ENCODE data around the gene ACR. TPM values are rescaled to one million over a fixed set of nuclear protein-coding genes. Genes with fewer than 3 reads are reported as not detected.
"Not testable (repeated sequence)": the region's sequence is repeated elsewhere in the genome, so short reads cannot be mapped to it uniquely, and the experiment has no call there.

The ACR gene
- total RNA-seq, 1 experiment from 2014 or later: not detected

DNA sequence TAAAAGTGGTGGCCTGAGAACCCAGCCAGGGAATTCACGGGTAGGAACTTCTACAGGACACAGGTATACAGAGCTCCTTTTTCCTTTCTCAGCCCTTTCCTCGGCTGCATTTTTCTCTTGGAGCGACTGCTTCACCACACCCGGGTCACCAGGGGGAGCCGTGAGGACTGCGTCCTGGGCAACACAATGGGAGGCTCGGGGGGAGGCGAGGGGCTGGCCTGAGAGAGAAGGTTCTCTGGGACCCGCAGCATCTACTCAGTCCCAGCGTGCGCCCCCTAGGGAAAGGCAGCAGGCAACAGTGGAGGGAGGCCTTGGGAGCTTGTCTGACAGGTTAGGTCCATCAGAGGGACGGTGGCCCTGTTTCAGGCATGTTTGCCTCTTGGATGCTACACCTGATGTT lies 37.1 kb downstream of the ACR start:
- DNase-seq (ENCODE audit: low read depth): peak; percentile 73

DNA sequence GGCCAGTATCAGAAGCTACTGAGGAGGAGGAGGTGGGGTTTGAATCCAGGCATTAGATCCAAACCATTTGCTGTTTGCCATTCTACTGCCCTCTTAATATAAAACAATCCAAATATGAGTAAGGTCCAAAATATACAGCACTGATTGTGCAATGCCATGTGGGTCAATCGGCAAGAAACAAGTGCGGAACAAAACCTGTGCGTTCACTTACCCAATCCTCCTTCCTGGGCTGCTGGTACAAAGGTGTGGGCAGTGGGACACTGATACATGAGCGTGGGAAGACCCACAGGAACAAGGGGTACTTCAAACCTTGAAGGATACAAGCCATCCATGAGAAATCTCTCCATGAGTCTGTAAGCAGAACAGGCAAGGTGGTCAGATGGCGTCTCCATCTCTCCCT lies 39.6 kb downstream of the ACR start:
- DNase-seq (ENCODE audit: low read depth): not testable (repeated sequence)

DNA sequence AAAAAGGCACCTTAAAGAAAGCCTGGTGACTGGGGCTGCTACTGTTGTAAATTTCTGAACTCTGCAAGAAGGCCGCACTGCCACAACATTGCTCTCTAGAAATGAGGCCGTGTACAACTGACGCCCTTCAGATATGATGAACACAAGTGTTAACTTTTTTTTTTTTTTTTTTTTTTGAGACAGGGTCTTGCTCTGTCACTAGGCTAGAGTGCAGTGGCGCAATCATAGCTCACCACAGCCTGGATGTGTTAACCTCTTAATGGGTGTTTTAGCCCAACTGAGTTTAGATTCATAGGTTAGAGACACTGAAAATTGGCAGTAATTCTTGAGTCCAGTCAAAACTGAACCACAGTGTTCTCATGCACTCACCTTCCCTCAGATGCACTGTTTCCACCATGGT lies 42.2 kb downstream of the ACR start:
- DNase-seq (ENCODE audit: low read depth): not testable (repeated sequence)

DNA sequence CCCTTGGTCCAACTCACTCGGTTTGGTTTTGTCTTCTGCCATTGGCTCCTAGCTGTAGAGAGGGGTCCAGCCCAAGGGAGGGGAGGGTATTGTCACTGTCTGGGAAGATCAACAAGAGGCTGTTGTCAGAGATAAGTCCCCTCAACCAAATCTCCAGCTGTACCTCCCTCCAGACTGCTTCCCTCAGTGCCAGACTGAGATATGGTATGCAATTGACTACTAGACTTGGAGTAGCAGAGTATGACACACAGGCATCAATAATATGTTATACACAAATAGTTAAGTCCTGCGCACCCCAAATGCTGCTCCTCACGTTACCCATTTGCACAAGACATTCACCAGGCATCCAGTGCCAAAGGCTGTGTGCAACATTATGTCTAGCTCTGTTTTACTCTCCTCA lies 44.2 kb downstream of the ACR start:
- DNase-seq (ENCODE audit: low read depth): not testable (repeated sequence)

DNA sequence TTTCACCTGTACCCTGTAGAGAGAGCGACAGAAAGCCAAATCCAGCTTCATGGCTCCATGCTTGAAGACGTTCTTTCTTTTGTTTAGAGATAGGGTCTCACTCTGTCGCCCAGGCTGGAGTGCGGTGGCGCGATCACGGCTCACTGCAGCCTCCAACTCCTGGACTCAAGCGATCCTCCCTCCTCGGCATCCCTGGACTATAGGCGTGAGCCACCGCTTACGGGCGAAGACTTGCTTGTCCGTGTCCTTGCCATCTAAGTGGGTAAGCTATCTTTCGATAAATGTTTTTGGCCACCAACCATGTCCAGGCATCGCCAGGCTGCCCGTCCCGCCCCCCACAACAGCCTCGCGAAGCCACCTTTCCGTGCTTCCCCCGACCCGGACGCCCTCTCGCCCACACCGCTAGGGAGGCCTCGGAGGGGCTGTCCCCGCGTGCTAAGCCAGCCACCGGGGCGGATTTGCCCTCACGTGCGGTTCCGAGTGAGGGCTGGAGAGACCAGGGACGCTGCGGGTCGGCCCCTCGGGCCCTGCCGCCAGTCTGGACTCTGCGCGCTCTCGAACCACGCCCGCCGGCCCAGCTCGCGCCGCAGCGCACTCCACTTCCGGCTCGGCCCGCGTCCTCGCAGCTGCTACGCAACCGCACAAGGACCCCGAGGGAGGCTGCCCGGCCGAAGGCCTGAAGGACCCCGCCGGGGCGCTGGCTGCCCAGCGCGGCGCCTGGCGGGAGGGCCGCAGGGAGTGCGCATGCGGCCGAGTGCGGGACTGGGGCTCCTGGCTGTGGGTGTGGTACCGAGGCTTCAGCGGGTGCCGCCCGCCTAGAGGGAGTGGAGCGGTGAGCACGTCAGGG lies 45.3 kb downstream of the ACR start, which contains the start of gene RABL2B:
RABL2B (minus strand) TSS at position 604 of the 847 bp plus-strand sequence. CDS start 1,342 bp downstream, outside the sequence.
- DNase-seq (ENCODE audit: low read depth): peak; percentile 88

DNA sequence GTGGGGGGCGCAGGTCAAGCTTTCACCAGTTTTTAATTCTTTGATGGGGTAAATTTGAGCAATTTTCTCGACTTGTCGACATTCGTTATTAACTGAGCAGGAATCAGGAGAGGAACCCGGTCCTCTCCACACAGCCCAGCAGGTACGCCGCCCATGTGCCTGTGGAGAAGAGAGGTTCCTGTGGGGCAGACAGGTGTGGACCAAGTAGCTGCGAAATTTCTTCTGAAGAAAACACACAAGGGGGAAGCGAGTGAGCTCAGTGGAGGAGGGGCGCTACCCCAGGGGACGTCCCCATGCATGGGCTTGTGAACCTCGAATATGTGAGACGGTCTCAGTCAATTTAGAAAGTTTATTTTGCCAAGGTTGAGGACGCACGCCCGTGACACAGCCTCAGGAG lies 45.9 kb downstream of the ACR start:
- not testable (repeated sequence) for DNase-seq (ENCODE audit: low read depth)

DNA sequence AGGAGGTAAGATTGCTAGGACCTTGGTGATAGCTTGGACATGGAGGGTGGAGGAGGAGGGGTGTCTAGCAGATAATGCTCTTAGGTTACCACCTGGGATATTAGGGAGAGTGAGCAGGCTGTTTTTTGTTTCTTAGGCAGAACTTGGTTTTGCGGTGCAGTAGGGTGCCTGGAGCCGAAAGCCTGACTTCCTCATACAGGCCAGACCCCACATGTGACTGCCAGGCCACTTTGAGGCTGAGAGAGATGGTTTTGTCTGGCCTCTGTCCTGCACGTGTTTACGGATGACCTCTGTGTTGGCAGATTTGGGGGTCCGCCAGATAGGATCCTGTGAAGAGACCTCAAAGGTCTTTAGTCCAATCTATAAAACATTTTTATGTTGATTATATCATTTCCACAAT lies 47.3 kb downstream of the ACR start:
- not testable (repeated sequence) for DNase-seq (ENCODE audit: low read depth)

DNA sequence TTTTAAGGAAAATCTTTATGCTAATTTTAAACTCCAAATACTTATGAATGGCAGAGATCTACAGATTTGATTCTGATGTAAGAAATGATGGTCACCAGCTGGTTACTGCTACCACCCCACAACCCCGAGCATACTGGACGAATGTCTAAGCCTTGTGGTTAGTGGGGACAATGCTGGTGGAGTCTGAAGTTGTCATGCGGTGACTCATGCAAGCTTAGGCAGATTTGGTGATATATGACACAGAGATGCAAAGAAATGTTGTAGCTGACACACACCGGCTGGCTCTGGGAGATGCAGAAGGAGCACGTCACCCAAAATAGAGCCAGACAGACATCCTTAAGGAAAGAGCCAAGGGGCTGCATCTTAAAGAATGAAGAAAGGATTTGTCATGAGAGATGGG lies 48.9 kb downstream of the ACR start:
- DNase-seq (ENCODE audit: low read depth): not testable (repeated sequence)

Small RNAs within 50 kb of the gene (small RNA-seq; reads per million reads assigned to genes)
- gene RNU6-409P: not detected

Other genes with a start within 250 kb of the ACR start
- 36.7 and 54.3 TPM in 2 replicates for gene LMF2, start 230.5 kb upstream of the ACR start, total RNA-seq (2014; rRNA removed; shearing (Covaris generic))
- 65.3 and 73.2 TPM in 2 replicates for gene NCAPH2, start 230.0 kb upstream of the ACR start, total RNA-seq (2014; rRNA removed; shearing (Covaris generic))
- gene SCO2, start 212.6 kb upstream of the ACR start, total RNA-seq (2014; rRNA removed; shearing (Covaris generic)): 6.4 and 7.7 TPM in 2 replicates
- 2.0 and 2.1 TPM in 2 replicates for gene TYMP, start 208.2 kb upstream of the ACR start, total RNA-seq (2014; rRNA removed; shearing (Covaris generic))
- not detected in 2 replicates for gene KLHDC7B, start 192.3 kb upstream of the ACR start, total RNA-seq (2014; rRNA removed; shearing (Covaris generic))
- gene SYCE3, start 175.3 kb upstream of the ACR start, total RNA-seq (2014; rRNA removed; shearing (Covaris generic)): not detected in 2 replicates
- 12.5 and 13.4 TPM in 2 replicates for gene CPT1B, start 159.8 kb upstream of the ACR start, total RNA-seq (2014; rRNA removed; shearing (Covaris generic))
- 17.8 and 22.3 TPM in 2 replicates for gene CHKB, start 155.4 kb upstream of the ACR start, total RNA-seq (2014; rRNA removed; shearing (Covaris generic))
- gene MAPK8IP2, start 137.4 kb upstream of the ACR start, total RNA-seq (2014; rRNA removed; shearing (Covaris generic)): 0.37 and 0.47 TPM in 2 replicates
- gene ARSA, start 110.1 kb upstream of the ACR start, total RNA-seq (2014; rRNA removed; shearing (Covaris generic)): 11.0 and 11.3 TPM in 2 replicates
- gene SHANK3, start 65.4 kb upstream of the ACR start, total RNA-seq (2014; rRNA removed; shearing (Covaris generic)): 0.58 and 0.63 TPM in 2 replicates
- gene RABL2B, start 45.4 kb downstream of the ACR start, total RNA-seq (2014; rRNA removed; shearing (Covaris generic)): 12.5 and 20.8 TPM in 2 replicates